Measurements from ENCODE around the gene GAS6.

The GAS6 gene

DNA sequence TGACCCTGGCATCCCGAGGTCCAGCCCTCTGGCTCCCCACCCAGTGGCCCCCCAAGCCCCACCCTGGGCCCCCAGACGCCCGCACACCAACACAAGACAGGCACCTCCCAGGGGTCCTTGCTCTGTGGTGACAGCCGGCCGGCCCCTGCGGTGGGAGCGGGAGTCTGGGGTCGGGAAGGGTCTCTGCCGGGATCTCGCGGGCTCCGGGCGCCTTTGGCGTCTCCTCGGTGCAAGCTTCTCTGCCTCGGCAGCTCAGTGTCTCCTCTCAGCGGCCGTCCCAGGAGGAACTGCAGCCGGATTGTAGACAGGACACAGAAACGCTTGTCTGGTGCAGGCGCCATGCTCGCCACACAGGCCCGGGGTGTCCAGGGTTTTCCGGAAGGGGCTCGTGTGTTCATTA is 61.1 kb downstream of the GAS6 start:
- no peak overlapping the region for H3K27ac ChIP-seq
- no peak for DNase-seq
- in situ Hi-C loops (cut with HindIII; ENCODE audit: low pct_ligation_motif_present, low sequenced_read_pairs): no loop called here
- H3K4me3 ChIP-seq (ENCODE audit: low read depth, low read length): no peak overlapping the region
- TF ChIP-seq, protein P1, sequence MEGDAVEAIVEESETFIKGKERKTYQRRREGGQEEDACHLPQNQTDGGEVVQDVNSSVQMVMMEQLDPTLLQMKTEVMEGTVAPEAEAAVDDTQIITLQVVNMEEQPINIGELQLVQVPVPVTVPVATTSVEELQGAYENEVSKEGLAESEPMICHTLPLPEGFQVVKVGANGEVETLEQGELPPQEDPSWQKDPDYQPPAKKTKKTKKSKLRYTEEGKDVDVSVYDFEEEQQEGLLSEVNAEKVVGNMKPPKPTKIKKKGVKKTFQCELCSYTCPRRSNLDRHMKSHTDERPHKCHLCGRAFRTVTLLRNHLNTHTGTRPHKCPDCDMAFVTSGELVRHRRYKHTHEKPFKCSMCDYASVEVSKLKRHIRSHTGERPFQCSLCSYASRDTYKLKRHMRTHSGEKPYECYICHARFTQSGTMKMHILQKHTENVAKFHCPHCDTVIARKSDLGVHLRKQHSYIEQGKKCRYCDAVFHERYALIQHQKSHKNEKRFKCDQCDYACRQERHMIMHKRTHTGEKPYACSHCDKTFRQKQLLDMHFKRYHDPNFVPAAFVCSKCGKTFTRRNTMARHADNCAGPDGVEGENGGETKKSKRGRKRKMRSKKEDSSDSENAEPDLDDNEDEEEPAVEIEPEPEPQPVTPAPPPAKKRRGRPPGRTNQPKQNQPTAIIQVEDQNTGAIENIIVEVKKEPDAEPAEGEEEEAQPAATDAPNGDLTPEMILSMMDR (IDR thresholded peaks at IDR 0.05; ENCODE audit: low read depth, low read length, missing control alignments): peak; percentile 52
- no peaks in the 10 kb centered on the region for H3K27me3 ChIP-seq (replicated peaks)
- no peaks in the 10 kb centered on the region for H3K36me3 ChIP-seq (replicated peaks)

GRCh38 chr13:113802090-113802531 is 61.8 kb downstream of the GAS6 start:
- H3K27ac ChIP-seq: no peak overlapping the region
- DNase-seq: peak; percentile 54
- TF ChIP-seq, protein P1 (IDR thresholded peaks at IDR 0.05; ENCODE audit: low read depth, low read length, missing control alignments): peak; percentile 36

DNA sequence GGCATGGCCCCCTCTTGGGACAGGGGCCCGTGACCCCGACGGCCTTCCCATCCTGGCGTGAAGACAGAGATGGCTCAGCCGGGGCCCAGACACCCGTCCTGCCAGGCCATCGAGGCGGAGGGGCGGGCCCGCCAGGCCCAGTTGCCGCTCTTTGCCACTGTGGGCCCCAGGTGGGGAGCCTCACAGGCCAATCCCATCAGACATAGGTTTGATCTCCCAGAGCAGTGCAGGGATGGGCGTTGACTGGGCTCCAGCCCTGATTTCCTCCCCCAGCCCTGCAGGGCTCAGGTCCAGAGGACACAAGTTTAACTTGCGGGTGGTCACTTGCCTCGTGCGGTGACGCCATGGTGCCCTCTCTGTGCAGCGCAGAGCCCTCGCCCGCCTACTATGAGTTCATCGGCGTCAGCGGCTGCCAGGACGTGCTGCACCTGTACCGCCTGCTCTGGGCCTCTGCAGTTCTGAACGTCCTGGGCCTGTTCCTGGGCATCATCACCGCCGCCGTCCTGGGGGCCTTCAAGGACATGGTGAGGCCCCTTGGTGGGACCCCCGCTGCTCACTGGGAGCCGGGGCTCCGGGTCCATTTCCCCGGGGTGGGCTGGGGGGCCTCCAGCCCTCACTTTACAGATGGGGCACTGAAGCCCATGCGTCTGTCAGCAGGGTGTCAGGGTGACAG is 62.5 kb downstream of the GAS6 start:
- TF ChIP-seq, protein P1 (IDR thresholded peaks at IDR 0.05; ENCODE audit: low read depth, low read length, missing control alignments): no peak
- in situ Hi-C loops (cut with HindIII; ENCODE audit: low pct_ligation_motif_present, low sequenced_read_pairs): no loop called here
- Histone ChIP-seq H3K4me3 (ENCODE audit: low read depth, low read length) (no peak overlapping the region), H3K36me3 (replicated peaks) (no peaks in the 10 kb centered on the region), H3K27me3 (replicated peaks) (no peaks in the 10 kb centered on the region), H3K27ac (no peak overlapping the region)
- DNase-seq: no peak

More at GRCh38 chr13:113802090-113802531, 61.8 kb downstream of the GAS6 start:
- in situ Hi-C loops (cut with HindIII; ENCODE audit: low pct_ligation_motif_present, low sequenced_read_pairs): no loop called here
- Histone ChIP-seq H3K27me3 (replicated peaks) (no peaks in the 10 kb centered on the region), H3K36me3 (replicated peaks) (no peaks in the 10 kb centered on the region), H3K4me3 (ENCODE audit: low read depth, low read length) (no peak overlapping the region)

DNA sequence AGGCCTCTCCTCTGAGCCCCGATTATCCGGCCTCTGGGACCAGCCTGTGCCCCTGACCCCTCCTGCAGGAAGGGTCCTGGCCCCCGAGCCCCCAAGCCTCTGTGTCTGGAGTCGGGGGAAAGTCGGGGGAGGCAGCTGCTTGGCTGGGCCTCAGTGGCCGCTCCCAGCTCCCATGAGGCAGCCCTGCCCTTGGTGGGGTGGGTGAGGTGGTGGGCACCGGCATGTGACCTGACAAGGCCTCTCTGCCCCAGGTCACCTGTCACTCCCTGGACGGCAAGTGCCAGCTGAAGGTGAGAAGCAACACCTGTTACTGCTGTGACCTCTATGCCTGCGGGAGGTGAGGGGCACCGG is 63.3 kb downstream of the GAS6 start:
- Histone ChIP-seq H3K27ac (no peak overlapping the region), H3K27me3 (replicated peaks) (no peaks in the 10 kb centered on the region), H3K36me3 (replicated peaks) (no peaks in the 10 kb centered on the region), H3K4me3 (ENCODE audit: low read depth, low read length) (no peak overlapping the region)
- TF ChIP-seq, protein P1 (IDR thresholded peaks at IDR 0.05; ENCODE audit: low read depth, low read length, missing control alignments): no peak
- in situ Hi-C loops (cut with HindIII; ENCODE audit: low pct_ligation_motif_present, low sequenced_read_pairs): no loop called here
- DNase-seq: no peak

- in situ Hi-C loops (cut with HindIII; ENCODE audit: low pct_ligation_motif_present, low sequenced_read_pairs): no loop called here
- DNase-seq: no peak
- Histone ChIP-seq H3K4me3 (ENCODE audit: low read depth, low read length) (no peak overlapping the region), H3K27ac (no peak overlapping the region), H3K36me3 (replicated peaks) (no peaks in the 10 kb centered on the region), H3K27me3 (replicated peaks) (no peaks in the 10 kb centered on the region)
- TF ChIP-seq, protein P1 (IDR thresholded peaks at IDR 0.05; ENCODE audit: low read depth, low read length, missing control alignments): no peak
These were observed 65.6 kb downstream of the GAS6 start for GRCh38 chr13:113798200-113798811.

Data from brain microvascular endothelial cell (primary cell).